GM21528 (cell line): ENCODE results near the gene DLGAP1.
"Not testable (repeated sequence)": the region's sequence is repeated elsewhere in the genome, so short reads cannot be mapped to it uniquely, and the experiment has no call there.

Source experiments
- ATAC-seq: cut with Tn5 transposase; IDR thresholded peaks from one replicate; pipeline ENCODE4 v1.9.1; 2021; ENCODE audit warnings: mild to moderate bottlenecking, moderate library complexity; ENCODE audit not compliant: unreplicated experiment, low FRiP score

The DLGAP1 gene

GRCh38 chr18:4391859-4392258 lies 63.2 kb downstream of the DLGAP1 start:
- ATAC-seq, result no peak

GRCh38 chr18:4385876-4386275 lies 69.2 kb downstream of the DLGAP1 start:
- ATAC-seq, result no peak

GRCh38 chr18:4384932-4385331 lies 70.2 kb downstream of the DLGAP1 start:
- ATAC-seq, result no peak

- no peak for ATAC-seq
These were observed 80.5 kb downstream of the DLGAP1 start for GRCh38 chr18:4374564-4374963.

- no peak for ATAC-seq
These were observed 85.4 kb downstream of the DLGAP1 start for GRCh38 chr18:4369705-4370104.

- no peak for ATAC-seq
These were observed 94.8 kb downstream of the DLGAP1 start for GRCh38 chr18:4360221-4360715.

GRCh38 chr18:4358618-4359017 lies 96.5 kb downstream of the DLGAP1 start:
- ATAC-seq, result no peak

- no peak for ATAC-seq
These were observed 97.5 kb downstream of the DLGAP1 start for GRCh38 chr18:4357579-4357978.

GRCh38 chr18:4356929-4357328 lies 98.2 kb downstream of the DLGAP1 start:
- no peak for ATAC-seq

- ATAC-seq, result no peak
These were observed 101.2 kb downstream of the DLGAP1 start for GRCh38 chr18:4353853-4354418.

GRCh38 chr18:4352746-4353551 lies 102.2 kb downstream of the DLGAP1 start:
- no peak for ATAC-seq

GRCh38 chr18:4351005-4351404 lies 104.1 kb downstream of the DLGAP1 start:
- no peak for ATAC-seq

GRCh38 chr18:4335386-4335785 lies 119.7 kb downstream of the DLGAP1 start:
- ATAC-seq, result no peak

- no peak for ATAC-seq
These were observed 122.1 kb downstream of the DLGAP1 start for GRCh38 chr18:4333043-4333442.

- ATAC-seq, result no peak
These were observed 135.1 kb downstream of the DLGAP1 start for GRCh38 chr18:4319738-4320677.

GRCh38 chr18:4318311-4318710 lies 136.8 kb downstream of the DLGAP1 start:
- no peak for ATAC-seq

- ATAC-seq, result not testable (repeated sequence)
These were observed 143.2 kb downstream of the DLGAP1 start for GRCh38 chr18:4311945-4312344.

GRCh38 chr18:4311136-4311535 lies 144.0 kb downstream of the DLGAP1 start:
- no peak for ATAC-seq

GRCh38 chr18:4309227-4309626 lies 145.9 kb downstream of the DLGAP1 start:
- ATAC-seq, result no peak

- ATAC-seq, result no peak
These were observed 146.5 kb downstream of the DLGAP1 start for GRCh38 chr18:4308576-4308975.

- ATAC-seq, result no peak
These were observed 155.7 kb downstream of the DLGAP1 start for GRCh38 chr18:4299395-4299794.
